ENCODE measurements around the gene RIPPLY2.
"Not testable (repeated sequence)": the region's sequence is repeated elsewhere in the genome, so short reads cannot be mapped to it uniquely, and the experiment has no call there.

Gene RIPPLY2

GRCh38 chr6:83860782-83861495 is 7.8 kb downstream of the RIPPLY2 start:
- DNase-seq = no peak

- DNase-seq = no peak
These were observed 9.8 kb downstream of the RIPPLY2 start for GRCh38 chr6:83862776-83863471.

- DNase-seq = no peak
These were observed 13.9 kb downstream of the RIPPLY2 start for GRCh38 chr6:83867043-83867442.

GRCh38 chr6:83867527-83868161 is 14.5 kb downstream of the RIPPLY2 start:
- DNase-seq = no peak

GRCh38 chr6:83868639-83869038 is 15.5 kb downstream of the RIPPLY2 start:
- no peak for DNase-seq

GRCh38 chr6:83870649-83871048 is 17.5 kb downstream of the RIPPLY2 start:
- no peak for DNase-seq

GRCh38 chr6:83872386-83873118 is 19.4 kb downstream of the RIPPLY2 start:
- DNase-seq = no peak

GRCh38 chr6:83873869-83874268 is 20.7 kb downstream of the RIPPLY2 start:
- DNase-seq = no peak

- no peak for DNase-seq
These were observed 22.7 kb downstream of the RIPPLY2 start for GRCh38 chr6:83875843-83876242.

- DNase-seq = no peak
These were observed 25.9 kb downstream of the RIPPLY2 start for GRCh38 chr6:83878902-83879644.

GRCh38 chr6:83879746-83880145 is 26.6 kb downstream of the RIPPLY2 start:
- DNase-seq = no peak

- no peak for DNase-seq
These were observed 30.1 kb downstream of the RIPPLY2 start for GRCh38 chr6:83883240-83883639.

- DNase-seq = peak; percentile 36
These were observed 31.4 kb downstream of the RIPPLY2 start for GRCh38 chr6:83884523-83884922.

- DNase-seq = no peak
These were observed 32.8 kb downstream of the RIPPLY2 start for GRCh38 chr6:83885984-83886383.

GRCh38 chr6:83889621-83890020 is 36.5 kb downstream of the RIPPLY2 start:
- DNase-seq = no peak

GRCh38 chr6:83890520-83890919 is 37.4 kb downstream of the RIPPLY2 start:
- DNase-seq = no peak

GRCh38 chr6:83891586-83891985 is 38.4 kb downstream of the RIPPLY2 start:
- no peak for DNase-seq

- DNase-seq = no peak
These were observed 39.9 kb downstream of the RIPPLY2 start for GRCh38 chr6:83893024-83893423.

GRCh38 chr6:83897094-83897493 is 43.9 kb downstream of the RIPPLY2 start:
- DNase-seq = not testable (repeated sequence)

GRCh38 chr6:83901624-83902023 is 48.5 kb downstream of the RIPPLY2 start:
- DNase-seq = no peak

- DNase-seq = no peak
These were observed 51.2 kb downstream of the RIPPLY2 start for GRCh38 chr6:83904395-83904794.

- DNase-seq = no peak
These were observed 52.5 kb downstream of the RIPPLY2 start for GRCh38 chr6:83905648-83906047.

All from NCI-H1048 (cell line).